ENCODE data around the gene SLC18A2. TPM values are rescaled to one million over a fixed set of nuclear protein-coding genes. Genes with fewer than 3 reads are reported as not detected.

The SLC18A2 gene
- total RNA-seq, 3 donors from 2014 or later (not counting 1 experiment from before 2014, with no cell fraction given) = 0.21 to 8.0 (median 0.36) TPM

- Mint-ChIP-seq H3K4me3 (no peak overlapping the region), H3K27ac (no peak overlapping the region), H3K9me3 (no peaks in the 10 kb centered on the region), H3K4me1 (peaks cover 6 to 8% of the 10 kb centered on the region in 2 donors), H3K27me3 (ENCODE audit: low read depth in 2 of 2) (peaks cover 5 to 8% of the 10 kb centered on the region in 2 donors), H3K36me3 (no peaks in the 10 kb centered on the region)
- Histone ChIP-seq H3K9me3 (ENCODE audit: control insufficient read depth, insufficient read depth, low read length) (no peaks in the 10 kb centered on the region), H3K27ac (ENCODE audit: low read length) (no peak overlapping the region), H3K4me3 (ENCODE audit: low read length) (no peak overlapping the region), H3K36me3 (ENCODE audit: control insufficient read depth, insufficient read depth, low read length) (no peaks in the 10 kb centered on the region), H3K27me3 (ENCODE audit: control insufficient read depth, insufficient read depth, low read length) (no peaks in the 10 kb centered on the region), H3K4me1 (ENCODE audit: control insufficient read depth, insufficient read depth, low read length) (no peaks in the 10 kb centered on the region)
- WGBS (ENCODE audit: insufficient coverage) = 69% methylated on average over 6 of the region's 7 CpGs
- intact Hi-C loops (cut with micrococcal nuclease) = no loop called here
- ATAC-seq (no peak), DNase-seq (no peak)
- no peak for TF ChIP-seq CTCF (IDR thresholded peaks at IDR 0.05)
Observed at GRCh38 chr10:117264782-117265181, 23.9 kb downstream of the SLC18A2 start.

GRCh38 chr10:117266400-117266799, 25.5 kb downstream of the SLC18A2 start:
- H3K27ac Mint-ChIP-seq = no peak overlapping the region
- H3K4me1 Mint-ChIP-seq = no peaks in the 10 kb centered on the region
- H3K27me3 Mint-ChIP-seq (ENCODE audit: low read depth in 2 of 2) = no peaks in the 10 kb centered on the region
- Histone ChIP-seq H3K36me3 (ENCODE audit: control insufficient read depth, insufficient read depth, low read length) (no peaks in the 10 kb centered on the region), H3K27ac (ENCODE audit: low read length) (no peak overlapping the region), H3K9me3 (ENCODE audit: control insufficient read depth, insufficient read depth, low read length) (no peaks in the 10 kb centered on the region), H3K4me3 (ENCODE audit: low read length) (no peak overlapping the region), H3K27me3 (ENCODE audit: control insufficient read depth, insufficient read depth, low read length) (no peaks in the 10 kb centered on the region), H3K4me1 (ENCODE audit: control insufficient read depth, insufficient read depth, low read length) (no peaks in the 10 kb centered on the region)
- no peak for ATAC-seq
- DNase-seq = no peak
- H3K4me3 Mint-ChIP-seq = no peak overlapping the region
- TF ChIP-seq CTCF (IDR thresholded peaks at IDR 0.05) = no peak
- WGBS (ENCODE audit: insufficient coverage) = 90% methylated on average over 8 of the region's 9 CpGs
- H3K9me3 Mint-ChIP-seq = no peaks in the 10 kb centered on the region
- intact Hi-C loops (cut with micrococcal nuclease) = no loop called here
- H3K36me3 Mint-ChIP-seq = no peaks in the 10 kb centered on the region

- Mint-ChIP-seq H3K36me3 (no peaks in the 10 kb centered on the region), H3K27ac (no peak overlapping the region), H3K9me3 (no peaks in the 10 kb centered on the region), H3K4me1 (no peaks in the 10 kb centered on the region), H3K4me3 (no peak overlapping the region), H3K27me3 (ENCODE audit: low read depth in 2 of 2) (no peaks in the 10 kb centered on the region)
- H3K27me3 ChIP-seq (ENCODE audit: control insufficient read depth, insufficient read depth, low read length) = no peaks in the 10 kb centered on the region
- H3K27ac ChIP-seq (ENCODE audit: low read length) = no peak overlapping the region
- DNase-seq = no peak
- no peaks in the 10 kb centered on the region for H3K4me1 ChIP-seq (ENCODE audit: control insufficient read depth, insufficient read depth, low read length)
- no peaks in the 10 kb centered on the region for H3K9me3 ChIP-seq (ENCODE audit: control insufficient read depth, insufficient read depth, low read length)
- WGBS (ENCODE audit: insufficient coverage) = no CpG with 5 or more reads among the region's 2 CpGs
- H3K4me3 ChIP-seq (ENCODE audit: low read length) = no peak overlapping the region
- no peaks in the 10 kb centered on the region for H3K36me3 ChIP-seq (ENCODE audit: control insufficient read depth, insufficient read depth, low read length)
- no peak for TF ChIP-seq CTCF (IDR thresholded peaks at IDR 0.05)
- intact Hi-C loops (cut with micrococcal nuclease) = no loop called here
- no peak for ATAC-seq
Observed at GRCh38 chr10:117266812-117267211, 25.9 kb downstream of the SLC18A2 start.

GRCh38 chr10:117268258-117268657, 27.3 kb downstream of the SLC18A2 start:
- no peak for TF ChIP-seq CTCF (IDR thresholded peaks at IDR 0.05)
- Mint-ChIP-seq H3K27ac (no peak overlapping the region), H3K4me3 (no peak overlapping the region), H3K36me3 (no peaks in the 10 kb centered on the region), H3K4me1 (no peaks in the 10 kb centered on the region), H3K27me3 (ENCODE audit: low read depth in 2 of 2) (no peaks in the 10 kb centered on the region), H3K9me3 (no peaks in the 10 kb centered on the region)
- intact Hi-C loops (cut with micrococcal nuclease) = no loop called here
- Histone ChIP-seq H3K27me3 (ENCODE audit: control insufficient read depth, insufficient read depth, low read length) (no peaks in the 10 kb centered on the region), H3K9me3 (ENCODE audit: control insufficient read depth, insufficient read depth, low read length) (no peaks in the 10 kb centered on the region), H3K4me3 (ENCODE audit: low read length) (no peak overlapping the region), H3K27ac (ENCODE audit: low read length) (no peak overlapping the region), H3K4me1 (ENCODE audit: control insufficient read depth, insufficient read depth, low read length) (no peaks in the 10 kb centered on the region), H3K36me3 (ENCODE audit: control insufficient read depth, insufficient read depth, low read length) (no peaks in the 10 kb centered on the region)
- ATAC-seq (no peak), DNase-seq (no peak)
- 91% methylated on average over 4 of the region's 4 CpGs for whole genome bisulfite sequencing (ENCODE audit: insufficient coverage)

Data from natural killer cell (primary cell).